NCI-H2227 (cell line): Measurements from ENCODE around the gene GALNT4.

ENCODE experiments used
- DNase-seq: peaks from one replicate; lab custom pipeline; 2025; ENCODE audit not compliant: unreplicated experiment; lab: John Stamatoyannopoulos, UW

Gene GALNT4

GRCh38 chr12:89494411-89495231, 30.0 kb downstream of the GALNT4 start:
- no peak for DNase-seq

- no peak for DNase-seq
Observed at GRCh38 chr12:89493670-89494302, 30.8 kb downstream of the GALNT4 start.

- DNase-seq = no peak
Observed at GRCh38 chr12:89492883-89493282, 31.7 kb downstream of the GALNT4 start.

- no peak for DNase-seq
Observed at GRCh38 chr12:89490922-89491321, 33.7 kb downstream of the GALNT4 start.

GRCh38 chr12:89486264-89486663, 38.3 kb downstream of the GALNT4 start:
- DNase-seq = no peak

GRCh38 chr12:89484470-89484869, 40.1 kb downstream of the GALNT4 start:
- DNase-seq = no peak

- no peak for DNase-seq
Observed at GRCh38 chr12:89481213-89481914, 43.2 kb downstream of the GALNT4 start.

GRCh38 chr12:89479982-89480381, 44.6 kb downstream of the GALNT4 start:
- DNase-seq = no peak

GRCh38 chr12:89477633-89478279, 46.8 kb downstream of the GALNT4 start:
- no peak for DNase-seq

GRCh38 chr12:89476904-89477595, 47.5 kb downstream of the GALNT4 start:
- no peak for DNase-seq

GRCh38 chr12:89476232-89476631, 48.4 kb downstream of the GALNT4 start:
- DNase-seq = no peak

GRCh38 chr12:89475203-89475990, 49.2 kb downstream of the GALNT4 start:
- no peak for DNase-seq

- no peak for DNase-seq
Observed at GRCh38 chr12:89474615-89475014, 50.0 kb downstream of the GALNT4 start.
